A673 (cell line): ENCODE results near the gene CERKL. TPM values are rescaled to one million over a fixed set of nuclear protein-coding genes. Genes with fewer than 3 reads are reported as not detected.

Source experiments
- BruUV-seq: library from RNA; stranded (reverse); fragments of 400-500 nt; replicated peaks from 2 replicates; lab custom pipeline; 2021; lab: Mats Ljungman, UMichigan
- CTCF ChIA-PET: fragments of 300-600 bp; sonication (Branson Sonifier 250); formaldehyde crosslinking; loops from one replicate; lab custom pipeline; 2022; ENCODE audit warnings: antibody characterized with exemption; lab: Charles Lee
- POLR2A ChIA-PET: fragments of 300-600 bp; sonication (Branson Sonifier 250); formaldehyde crosslinking; loops from one replicate; lab custom pipeline; 2022; ENCODE audit warnings: antibody characterized with exemption; ENCODE audit not compliant: low non-redundant PET; lab: Charles Lee
- DNase-seq: peaks from one replicate; pipeline ENCODE4 v3.0.0-alpha.2; 2015; ENCODE audit warnings: low spot score
- H3K27ac ChIP-seq: fragments of 200-600 bp; sonication (generic); 2 replicates; pipeline ENCODE4 v1.5.1; 2016; ENCODE audit warnings: mixed run types, low read depth, mild to moderate bottlenecking, mixed read lengths, antibody characterized with exemption, low read length; ENCODE audit not compliant: poor library complexity, severe bottlenecking
- H3K27me3 ChIP-seq: fragments of 200-600 bp; sonication (generic); replicated peaks from 2 replicates; pipeline ENCODE4 v1.6.1; 2017; ENCODE audit warnings: mixed run types, low read depth, mild to moderate bottlenecking, mixed read lengths, antibody characterized with exemption, low read length; ENCODE audit not compliant: insufficient read depth, poor library complexity
- H3K36me3 ChIP-seq: fragments of 200-600 bp; sonication (generic); 2 replicates; pipeline ENCODE4 v1.6.1; 2016; ENCODE audit warnings: mixed run types, mild to moderate bottlenecking, mixed read lengths, antibody characterized with exemption, low read length; ENCODE audit not compliant: insufficient read depth, poor library complexity, severe bottlenecking
- H3K4me1 ChIP-seq: fragments of 200-600 bp; sonication (generic); 2 replicates; pipeline ENCODE4 v1.6.1; 2017; ENCODE audit warnings: mixed run types, mild to moderate bottlenecking, mixed read lengths, antibody characterized with exemption, low read length; ENCODE audit not compliant: insufficient read depth, poor library complexity, severe bottlenecking
- H3K4me3 ChIP-seq: fragments of 200-600 bp; sonication (generic); 2 replicates; pipeline ENCODE4 v1.5.1; 2016; ENCODE audit warnings: low read depth, mixed run types, mild to moderate bottlenecking, mixed read lengths, low read length; ENCODE audit not compliant: poor library complexity, severe bottlenecking
- H3K9me3 ChIP-seq: fragments of 200-600 bp; sonication (generic); 2 replicates; pipeline ENCODE4 v1.6.1; 2016; ENCODE audit warnings: mixed run types, low read depth, mild to moderate bottlenecking, mixed read lengths, antibody characterized with exemption, low read length; ENCODE audit not compliant: poor library complexity, severe bottlenecking
- EZH2 ChIP-seq: fragments of 200-600 bp; sonication (generic); IDR thresholded peaks from 2 replicates; pipeline ENCODE4 v1.6.1; 2017; ENCODE audit warnings: borderline replicate concordance, low read depth, mild to moderate bottlenecking, mixed read lengths, antibody characterized with exemption, low read length; ENCODE audit not compliant: poor library complexity, severe bottlenecking
- intact Hi-C: fragments of 100-400 bp; cut with micrococcal nuclease; formaldehyde crosslinking; loops from one replicate; pipeline ENCODE4 v1.10.0; 2022; ENCODE audit not compliant: unreplicated experiment
- total RNA-seq: library from RNA; stranded (reverse); gene quantifications from 2 replicates; pipeline ENCODE4 v1.2.3, GENCODE V29; 2021
- TF ChIP-seq, protein P1 (sequence below): fragments of 300-800, 200-600 bp; sonication (generic); conservative IDR thresholded peaks from 2 replicates; pipeline ENCODE4 v1.5.1; 2017; ENCODE audit warnings: low read depth, mild to moderate bottlenecking, antibody characterized with exemption, low read length, moderate library complexity, mixed read lengths

Gene CERKL
- total RNA-seq, 1 experiment from 2014 or later = 0.75 TPM

DNA sequence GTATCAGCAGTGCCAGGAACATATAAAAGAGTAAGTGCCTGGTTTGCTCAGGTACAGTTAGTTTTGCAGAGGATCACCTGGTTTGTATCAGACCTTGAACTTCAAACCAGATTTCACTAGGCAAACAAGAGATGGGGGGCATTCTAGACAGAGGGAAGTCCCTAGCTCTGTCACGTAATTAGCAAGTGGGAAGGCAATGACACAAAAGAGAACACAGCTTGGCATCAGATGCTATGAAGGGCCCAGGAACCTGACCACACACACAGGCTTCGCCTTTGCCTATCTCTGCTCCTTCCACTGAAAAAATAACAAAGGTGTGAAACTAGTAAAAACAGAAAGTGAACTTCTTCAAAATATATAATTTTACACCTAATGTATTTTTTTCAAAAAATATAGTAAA lies 62.6 kb downstream of the CERKL start:
- intact Hi-C loops = no loop called here
- CTCF ChIA-PET = no interaction called here

GRCh38 chr2:181589779-181590178 lies 67.1 kb downstream of the CERKL start:
- Histone ChIP-seq H3K36me3 (no peaks in the 10 kb centered on the region), H3K4me1 (no peaks in the 10 kb centered on the region), H3K27ac (no peak overlapping the region), H3K4me3 (no peak overlapping the region), H3K9me3 (no peaks in the 10 kb centered on the region), H3K27me3 (no peaks in the 10 kb centered on the region)
- no peak for TF ChIP-seq EZH2
- TF ChIP-seq, protein P1, sequence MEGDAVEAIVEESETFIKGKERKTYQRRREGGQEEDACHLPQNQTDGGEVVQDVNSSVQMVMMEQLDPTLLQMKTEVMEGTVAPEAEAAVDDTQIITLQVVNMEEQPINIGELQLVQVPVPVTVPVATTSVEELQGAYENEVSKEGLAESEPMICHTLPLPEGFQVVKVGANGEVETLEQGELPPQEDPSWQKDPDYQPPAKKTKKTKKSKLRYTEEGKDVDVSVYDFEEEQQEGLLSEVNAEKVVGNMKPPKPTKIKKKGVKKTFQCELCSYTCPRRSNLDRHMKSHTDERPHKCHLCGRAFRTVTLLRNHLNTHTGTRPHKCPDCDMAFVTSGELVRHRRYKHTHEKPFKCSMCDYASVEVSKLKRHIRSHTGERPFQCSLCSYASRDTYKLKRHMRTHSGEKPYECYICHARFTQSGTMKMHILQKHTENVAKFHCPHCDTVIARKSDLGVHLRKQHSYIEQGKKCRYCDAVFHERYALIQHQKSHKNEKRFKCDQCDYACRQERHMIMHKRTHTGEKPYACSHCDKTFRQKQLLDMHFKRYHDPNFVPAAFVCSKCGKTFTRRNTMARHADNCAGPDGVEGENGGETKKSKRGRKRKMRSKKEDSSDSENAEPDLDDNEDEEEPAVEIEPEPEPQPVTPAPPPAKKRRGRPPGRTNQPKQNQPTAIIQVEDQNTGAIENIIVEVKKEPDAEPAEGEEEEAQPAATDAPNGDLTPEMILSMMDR = no peak
- intact Hi-C loops = no loop called here
- ChIA-PET CTCF (no interaction called here), POLR2A (no interaction called here)
- DNase-seq = no peak
- no TSS peak for BruUV-seq

More for the DNA sequence above, 62.6 kb downstream of the CERKL start:
- no peak overlapping the region for H3K4me3 ChIP-seq
- TF ChIP-seq, protein P1 = no peak
- no peak for TF ChIP-seq EZH2
- POLR2A ChIA-PET = no interaction called here
- no peaks in the 10 kb centered on the region for H3K27me3 ChIP-seq
- H3K36me3 ChIP-seq = no peaks in the 10 kb centered on the region
- H3K27ac ChIP-seq = no peak overlapping the region
- no TSS peak for BruUV-seq
- H3K9me3 ChIP-seq = no peaks in the 10 kb centered on the region
- no peaks in the 10 kb centered on the region for H3K4me1 ChIP-seq
- DNase-seq = no peak

GRCh38 chr2:181588546-181588945 lies 68.4 kb downstream of the CERKL start:
- Histone ChIP-seq H3K36me3 (no peaks in the 10 kb centered on the region), H3K4me1 (no peaks in the 10 kb centered on the region), H3K27me3 (no peaks in the 10 kb centered on the region), H3K27ac (no peak overlapping the region), H3K4me3 (no peak overlapping the region), H3K9me3 (no peaks in the 10 kb centered on the region)
- ChIA-PET POLR2A (no interaction called here), CTCF (no interaction called here)
- intact Hi-C loops = no loop called here
- TF ChIP-seq, protein P1 = no peak
- no peak for TF ChIP-seq EZH2
- no peak for DNase-seq
- BruUV-seq = no TSS peak
